SK-N-SH (cell line): ENCODE results near the gene FAM3C. TPM values are rescaled to one million over a fixed set of nuclear protein-coding genes. Genes with fewer than 3 reads are reported as not detected.
A peak's percentile ranks its signal among the peaks of the same experiment; 100 is the strongest.

Source experiments
- CTCF ChIA-PET: fragments of 300-600, 350-600 bp; formaldehyde crosslinking; extraction: SDS; loops from one replicate; lab custom pipeline; 2021; lab: Yijun Ruan, JAX
- POLR2A ChIA-PET: fragments of 350-600 bp; sonication (Branson Sonifier 250); formaldehyde crosslinking; extraction: SDS; loops from one replicate; lab custom pipeline; 2020; ENCODE audit warnings: antibody characterized with exemption, inconsistent platforms; lab: Yijun Ruan, JAX
- DNase-seq: peaks from one replicate; pipeline ENCODE4 v3.0.0; 2012
- H2AFZ ChIP-seq: fragments of 200-600 bp; sonication (generic); 2 replicates; pipeline ENCODE4 v1.8.1; 2016; ENCODE audit warnings: antibody characterized with exemption, mild to moderate bottlenecking, low read depth
- H3F3A ChIP-seq: fragments of 200-600 bp; sonication (generic); replicated peaks from 2 replicates; pipeline ENCODE3; 2016; ENCODE audit warnings: antibody characterized with exemption, mild to moderate bottlenecking; ENCODE audit not compliant: insufficient read depth
- H3K27ac ChIP-seq, 2 experiments: fragments of 200-500 bp in 1 of 2; fragments of 200-600 bp in 1 of 2; sonication (Bioruptor generic) in 1 of 2; sonication (generic), shearing (Covaris generic) in 1 of 2; 2 replicates each; pipeline versions ENCODE4 v1.5.1 to v1.6.1; 2014 to 2016; ENCODE audit warnings: low read depth in 2 of 2, inconsistent platforms in 1 of 2, low read length in 1 of 2, mild to moderate bottlenecking in 1 of 2, mixed read lengths in 1 of 2
- H3K27me3 ChIP-seq: fragments of 200-600 bp; sonication (generic), shearing (Covaris generic); 2 replicates; pipeline ENCODE4 v1.6.1; 2016; ENCODE audit warnings: mixed run types; ENCODE audit not compliant: insufficient read depth
- H3K36me3 ChIP-seq, 2 experiments: fragments of 200-500 bp in 1 of 2; fragments of 200-600 bp in 1 of 2; sonication (Bioruptor generic) in 1 of 2; sonication (generic) in 1 of 2; replicated peaks in 1 of 2; 2 replicates each; pipeline versions ENCODE3 to v1.5.1; 2014 to 2016; ENCODE audit warnings: low read length in 1 of 2, mild to moderate bottlenecking in 1 of 2; ENCODE audit not compliant: insufficient read depth in 2 of 2, control insufficient read depth in 1 of 2
- H3K4me1 ChIP-seq, 2 experiments: fragments of 200-500 bp in 1 of 2; fragments of 200-600 bp in 1 of 2; sonication (Bioruptor generic) in 1 of 2; sonication (generic), shearing (Covaris generic) in 1 of 2; 2 replicates each; pipeline versions ENCODE4 v1.5.1 to v1.6.1; 2014 to 2016; ENCODE audit warnings: low read depth in 1 of 2, low read length in 1 of 2, mixed run types in 1 of 2; ENCODE audit not compliant: insufficient read depth in 2 of 2, control insufficient read depth in 1 of 2
- H3K4me2 ChIP-seq: fragments of 200-600 bp; sonication (generic), shearing (Covaris generic); 2 replicates; pipeline ENCODE4 v1.6.1; 2017; ENCODE audit warnings: mixed run types
- H3K4me3 ChIP-seq, 2 experiments: fragments of 200-500 bp in 1 of 2; fragments of 200-600 bp in 1 of 2; sonication (Bioruptor generic) in 1 of 2; sonication (generic), shearing (Covaris generic) in 1 of 2; 2 replicates each; pipeline versions ENCODE4 v1.5.1 to v1.8.1; 2014 to 2016; ENCODE audit warnings: low read depth in 2 of 2, inconsistent platforms in 1 of 2, low read length in 1 of 2, mild to moderate bottlenecking in 1 of 2, mixed read lengths in 1 of 2, moderate library complexity in 1 of 2
- H3K79me2 ChIP-seq: fragments of 200-600 bp; sonication (generic); 2 replicates; pipeline ENCODE4 v1.8.1; 2017; ENCODE audit warnings: mild to moderate bottlenecking; ENCODE audit not compliant: insufficient read depth
- H3K9ac ChIP-seq: fragments of 200-600 bp; sonication (generic); 2 replicates; pipeline ENCODE4 v1.6.1; 2017; ENCODE audit warnings: mixed run types
- H3K9me2 ChIP-seq: fragments of 200-600 bp; sonication (generic); 2 replicates; pipeline ENCODE4 v1.6.1; 2017; ENCODE audit warnings: mixed run types
- H3K9me3 ChIP-seq: fragments of 200-600 bp; sonication (generic); 2 replicates; pipeline ENCODE4 v1.6.1; 2017; ENCODE audit warnings: mixed run types, mild to moderate bottlenecking, moderate library complexity
- H4K20me1 ChIP-seq: fragments of 200-600 bp; sonication (generic); 2 replicates; pipeline ENCODE4 v1.6.1; 2017; ENCODE audit warnings: mild to moderate bottlenecking, mixed run types; ENCODE audit not compliant: insufficient read depth
- CHD2 ChIP-seq: fragments of 150-350 bp; IDR thresholded peaks from 2 replicates; pipeline ENCODE4 v1.6.1; 2018; ENCODE audit warnings: low read length; ENCODE audit not compliant: partially characterized antibody
- ELF1 ChIP-seq: IDR thresholded peaks from 2 replicates; pipeline ENCODE4 v1.4.0; 2012
- EP300 ChIP-seq, 2 experiments: IDR thresholded peaks; 2 replicates each; pipeline versions ENCODE4 v1.4.0 to v1.6.1; 2012; ENCODE audit warnings: borderline replicate concordance in 1 of 2, low read depth in 1 of 2, low read length in 1 of 2
- EZH2phosphoT487 ChIP-seq: fragments of 200-600 bp; sonication (generic); IDR thresholded peaks from 2 replicates; pipeline ENCODE4 v1.6.1; 2017; ENCODE audit warnings: low read depth, mixed run types, mild to moderate bottlenecking, antibody characterized with exemption, moderate library complexity, borderline replicate concordance
- FOSL2 ChIP-seq: IDR thresholded peaks from 2 replicates; pipeline ENCODE4 v1.4.0; 2012; ENCODE audit warnings: low read depth, mild to moderate bottlenecking, moderate library complexity, borderline replicate concordance
- FOXM1 ChIP-seq: IDR thresholded peaks from 2 replicates; pipeline ENCODE4 v1.4.0; 2012; ENCODE audit warnings: low read depth, mild to moderate bottlenecking
- GABPA ChIP-seq: IDR thresholded peaks from 2 replicates; pipeline ENCODE4 v1.4.0; 2012; ENCODE audit warnings: low read depth, mild to moderate bottlenecking
- GATA2 ChIP-seq: sonication (generic); formaldehyde crosslinking; IDR thresholded peaks from 2 replicates; pipeline ENCODE4 v1.5.0; 2020; ENCODE audit warnings: mild to moderate bottlenecking, missing genetic modification reagents
- NFIC ChIP-seq: IDR thresholded peaks from 2 replicates; pipeline ENCODE4 v1.4.0; 2012; ENCODE audit warnings: borderline replicate concordance
- POLR2AphosphoS5 ChIP-seq: IDR thresholded peaks from 2 replicates; pipeline ENCODE4 v1.6.1; 2012; ENCODE audit warnings: low read depth, low read length
- RXRA ChIP-seq: IDR thresholded peaks from 2 replicates; pipeline ENCODE4 v1.4.0; 2012; ENCODE audit warnings: low read depth, mild to moderate bottlenecking, borderline replicate concordance
- SIN3A ChIP-seq: IDR thresholded peaks from 2 replicates; pipeline ENCODE4 v1.6.1; 2012; ENCODE audit warnings: low read depth, mild to moderate bottlenecking, low read length, moderate library complexity, borderline replicate concordance
- SMC3 ChIP-seq: IDR thresholded peaks from 2 replicates; pipeline ENCODE4 v1.6.1; 2012; ENCODE audit warnings: low read depth, low read length, improper control_type of control experiment
- TAF1 ChIP-seq: IDR thresholded peaks from 2 replicates; pipeline ENCODE4 v1.6.1; 2012; ENCODE audit warnings: low read depth, mild to moderate bottlenecking, low read length, moderate library complexity, borderline replicate concordance
- WGBS: methylation state at CpG from one replicate; pipeline ENCODE4 v1.1.6; 2017; ENCODE audit warnings: low lambda C conversion rate; 5-methylcytosine and 5-hydroxymethylcytosine counted together
- polyA plus RNA-seq, 3 experiments: library from polyadenylated mRNA; depleted of rRNA; stranded (reverse); fragments of >200 nt; gene quantifications; 2 replicates each; pipeline ENCODE4 v1.2.3, GENCODE V29; 2012
- TF ChIP-seq, protein P1 (sequence below): fragments of 150-350 bp; IDR thresholded peaks from 2 replicates; pipeline ENCODE4 v1.6.1; 2017; ENCODE audit warnings: antibody characterized with exemption, low read length, low read depth, borderline replicate concordance
- TF ChIP-seq, protein P2 (sequence below): IDR thresholded peaks from 2 replicates; pipeline ENCODE4 v1.4.0; 2012; ENCODE audit warnings: low read depth
- TF ChIP-seq, protein P3 (sequence below): fragments of 200-600 bp; sonication (generic); IDR thresholded peaks from 2 replicates; pipeline ENCODE4 v1.6.1; 2017; ENCODE audit warnings: antibody characterized with exemption, mild to moderate bottlenecking, moderate library complexity
- TF ChIP-seq, protein P4 (sequence below): IDR thresholded peaks from 2 replicates; pipeline ENCODE4 v1.4.0; 2012; ENCODE audit warnings: low read depth, borderline replicate concordance
- TF ChIP-seq, protein P5 (sequence below): IDR thresholded peaks from 2 replicates; pipeline ENCODE4 v1.4.0; 2012; ENCODE audit warnings: low read depth, borderline replicate concordance
- TF ChIP-seq, protein P6 (sequence below): IDR thresholded peaks from 2 replicates; pipeline ENCODE4 v1.6.1; 2012; ENCODE audit warnings: mild to moderate bottlenecking, low read depth, low read length, moderate library complexity
- TF ChIP-seq, protein P7 (sequence below): fragments of 150-350 bp; IDR thresholded peaks from 2 replicates; pipeline ENCODE4 v1.6.1; 2016; ENCODE audit warnings: mild to moderate bottlenecking, low read depth, low read length

FAM3C gene
- polyA plus RNA-seq, 1 of the 3 experiments (the other 2 are of a cell fraction), result 80.0 TPM

DNA sequence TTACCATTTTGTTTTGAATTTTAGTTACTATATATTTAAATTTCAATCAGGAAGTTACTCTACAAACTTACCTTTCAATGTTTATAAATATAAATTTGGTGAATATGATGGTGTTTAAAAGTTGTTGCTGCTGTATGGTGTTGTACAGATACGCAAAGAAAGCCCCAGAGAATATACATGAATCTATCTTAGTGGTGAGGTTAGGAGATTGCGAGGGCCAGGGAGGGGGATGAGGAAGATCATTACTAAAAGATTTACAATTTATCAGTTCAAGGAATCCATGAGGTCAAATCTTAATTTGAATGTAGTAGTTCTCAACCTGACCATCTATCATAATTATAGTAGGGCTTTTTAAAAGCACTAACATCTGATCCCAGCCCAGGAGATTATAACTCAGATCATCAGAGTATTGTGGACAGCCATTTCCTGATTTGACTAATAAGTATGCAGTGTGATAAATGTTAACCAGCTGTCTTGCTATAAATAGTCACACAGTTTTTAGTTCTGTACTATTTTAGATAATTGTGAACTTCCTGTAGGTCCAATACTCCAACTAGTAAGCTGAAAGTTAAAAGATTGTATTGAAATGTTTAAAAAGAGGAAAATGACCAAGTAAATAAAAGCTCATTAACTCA lies 23.6 kb downstream of the FAM3C start:
- 95% methylated on average over 2 of the region's 2 CpGs for WGBS
- H3K9me2 ChIP-seq, result no peaks in the 10 kb centered on the region
- no peaks in the 10 kb centered on the region for H3K9me3 ChIP-seq
- no peak overlapping the region for H3K4me3 ChIP-seq
- H3K27ac ChIP-seq, result peak overlapping the region; percentile 21 to 66
- no peak overlapping the region; the same call in 1 of the 2 replicates for H3K4me2 ChIP-seq
- no peak overlapping the region for H3K9ac ChIP-seq
- peaks cover 21% of the 10 kb centered on the region for H3F3A ChIP-seq
- H3K79me2 ChIP-seq, result peaks cover 26% of the 10 kb centered on the region
- DNase-seq, result no peak
- H3K4me1 ChIP-seq, result peaks cover 4 to 29% of the 10 kb centered on the region in 2 experiments; a peak in 3 of 4 replicates
- no peaks in the 10 kb centered on the region for H4K20me1 ChIP-seq
- H3K27me3 ChIP-seq, result no peaks in the 10 kb centered on the region
- ChIA-PET POLR2A (no interaction called here), CTCF (interaction anchor here (0.8 to 2.2 kb wide), 7 partner anchors 11 to 175 kb away, joined by 3 to 10 read pairs (median 4); partner anchors contain the start of gene FAM3C)
- H2AFZ ChIP-seq, result no peak overlapping the region
- peaks cover 66 to 77% of the 10 kb centered on the region in 2 experiments for H3K36me3 ChIP-seq
- TF ChIP-seq EZH2phosphoT487, result no peak
- no peak for TF ChIP-seq TAF1
- TF ChIP-seq, protein P1, sequence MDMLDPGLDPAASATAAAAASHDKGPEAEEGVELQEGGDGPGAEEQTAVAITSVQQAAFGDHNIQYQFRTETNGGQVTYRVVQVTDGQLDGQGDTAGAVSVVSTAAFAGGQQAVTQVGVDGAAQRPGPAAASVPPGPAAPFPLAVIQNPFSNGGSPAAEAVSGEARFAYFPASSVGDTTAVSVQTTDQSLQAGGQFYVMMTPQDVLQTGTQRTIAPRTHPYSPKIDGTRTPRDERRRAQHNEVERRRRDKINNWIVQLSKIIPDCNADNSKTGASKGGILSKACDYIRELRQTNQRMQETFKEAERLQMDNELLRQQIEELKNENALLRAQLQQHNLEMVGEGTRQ, result no peak
- TF ChIP-seq, protein P2, sequence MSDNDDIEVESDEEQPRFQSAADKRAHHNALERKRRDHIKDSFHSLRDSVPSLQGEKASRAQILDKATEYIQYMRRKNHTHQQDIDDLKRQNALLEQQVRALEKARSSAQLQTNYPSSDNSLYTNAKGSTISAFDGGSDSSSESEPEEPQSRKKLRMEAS, result no peak
- TF ChIP-seq, protein P3, sequence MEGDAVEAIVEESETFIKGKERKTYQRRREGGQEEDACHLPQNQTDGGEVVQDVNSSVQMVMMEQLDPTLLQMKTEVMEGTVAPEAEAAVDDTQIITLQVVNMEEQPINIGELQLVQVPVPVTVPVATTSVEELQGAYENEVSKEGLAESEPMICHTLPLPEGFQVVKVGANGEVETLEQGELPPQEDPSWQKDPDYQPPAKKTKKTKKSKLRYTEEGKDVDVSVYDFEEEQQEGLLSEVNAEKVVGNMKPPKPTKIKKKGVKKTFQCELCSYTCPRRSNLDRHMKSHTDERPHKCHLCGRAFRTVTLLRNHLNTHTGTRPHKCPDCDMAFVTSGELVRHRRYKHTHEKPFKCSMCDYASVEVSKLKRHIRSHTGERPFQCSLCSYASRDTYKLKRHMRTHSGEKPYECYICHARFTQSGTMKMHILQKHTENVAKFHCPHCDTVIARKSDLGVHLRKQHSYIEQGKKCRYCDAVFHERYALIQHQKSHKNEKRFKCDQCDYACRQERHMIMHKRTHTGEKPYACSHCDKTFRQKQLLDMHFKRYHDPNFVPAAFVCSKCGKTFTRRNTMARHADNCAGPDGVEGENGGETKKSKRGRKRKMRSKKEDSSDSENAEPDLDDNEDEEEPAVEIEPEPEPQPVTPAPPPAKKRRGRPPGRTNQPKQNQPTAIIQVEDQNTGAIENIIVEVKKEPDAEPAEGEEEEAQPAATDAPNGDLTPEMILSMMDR, result no peak
- TF ChIP-seq, protein P4, sequence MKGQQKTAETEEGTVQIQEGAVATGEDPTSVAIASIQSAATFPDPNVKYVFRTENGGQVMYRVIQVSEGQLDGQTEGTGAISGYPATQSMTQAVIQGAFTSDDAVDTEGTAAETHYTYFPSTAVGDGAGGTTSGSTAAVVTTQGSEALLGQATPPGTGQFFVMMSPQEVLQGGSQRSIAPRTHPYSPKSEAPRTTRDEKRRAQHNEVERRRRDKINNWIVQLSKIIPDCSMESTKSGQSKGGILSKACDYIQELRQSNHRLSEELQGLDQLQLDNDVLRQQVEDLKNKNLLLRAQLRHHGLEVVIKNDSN, result no peak
- no peak for TF ChIP-seq GABPA
- no peak for TF ChIP-seq SIN3A
- peak; percentile 73; the same call in 1 of the 2 replicates for TF ChIP-seq POLR2AphosphoS5
- TF ChIP-seq, protein P5, sequence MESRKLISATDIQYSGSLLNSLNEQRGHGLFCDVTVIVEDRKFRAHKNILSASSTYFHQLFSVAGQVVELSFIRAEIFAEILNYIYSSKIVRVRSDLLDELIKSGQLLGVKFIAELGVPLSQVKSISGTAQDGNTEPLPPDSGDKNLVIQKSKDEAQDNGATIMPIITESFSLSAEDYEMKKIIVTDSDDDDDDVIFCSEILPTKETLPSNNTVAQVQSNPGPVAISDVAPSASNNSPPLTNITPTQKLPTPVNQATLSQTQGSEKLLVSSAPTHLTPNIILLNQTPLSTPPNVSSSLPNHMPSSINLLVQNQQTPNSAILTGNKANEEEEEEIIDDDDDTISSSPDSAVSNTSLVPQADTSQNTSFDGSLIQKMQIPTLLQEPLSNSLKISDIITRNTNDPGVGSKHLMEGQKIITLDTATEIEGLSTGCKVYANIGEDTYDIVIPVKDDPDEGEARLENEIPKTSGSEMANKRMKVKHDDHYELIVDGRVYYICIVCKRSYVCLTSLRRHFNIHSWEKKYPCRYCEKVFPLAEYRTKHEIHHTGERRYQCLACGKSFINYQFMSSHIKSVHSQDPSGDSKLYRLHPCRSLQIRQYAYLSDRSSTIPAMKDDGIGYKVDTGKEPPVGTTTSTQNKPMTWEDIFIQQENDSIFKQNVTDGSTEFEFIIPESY, result no peak
- no peak for TF ChIP-seq ELF1
- no peak for TF ChIP-seq SMC3
- TF ChIP-seq, protein P6, sequence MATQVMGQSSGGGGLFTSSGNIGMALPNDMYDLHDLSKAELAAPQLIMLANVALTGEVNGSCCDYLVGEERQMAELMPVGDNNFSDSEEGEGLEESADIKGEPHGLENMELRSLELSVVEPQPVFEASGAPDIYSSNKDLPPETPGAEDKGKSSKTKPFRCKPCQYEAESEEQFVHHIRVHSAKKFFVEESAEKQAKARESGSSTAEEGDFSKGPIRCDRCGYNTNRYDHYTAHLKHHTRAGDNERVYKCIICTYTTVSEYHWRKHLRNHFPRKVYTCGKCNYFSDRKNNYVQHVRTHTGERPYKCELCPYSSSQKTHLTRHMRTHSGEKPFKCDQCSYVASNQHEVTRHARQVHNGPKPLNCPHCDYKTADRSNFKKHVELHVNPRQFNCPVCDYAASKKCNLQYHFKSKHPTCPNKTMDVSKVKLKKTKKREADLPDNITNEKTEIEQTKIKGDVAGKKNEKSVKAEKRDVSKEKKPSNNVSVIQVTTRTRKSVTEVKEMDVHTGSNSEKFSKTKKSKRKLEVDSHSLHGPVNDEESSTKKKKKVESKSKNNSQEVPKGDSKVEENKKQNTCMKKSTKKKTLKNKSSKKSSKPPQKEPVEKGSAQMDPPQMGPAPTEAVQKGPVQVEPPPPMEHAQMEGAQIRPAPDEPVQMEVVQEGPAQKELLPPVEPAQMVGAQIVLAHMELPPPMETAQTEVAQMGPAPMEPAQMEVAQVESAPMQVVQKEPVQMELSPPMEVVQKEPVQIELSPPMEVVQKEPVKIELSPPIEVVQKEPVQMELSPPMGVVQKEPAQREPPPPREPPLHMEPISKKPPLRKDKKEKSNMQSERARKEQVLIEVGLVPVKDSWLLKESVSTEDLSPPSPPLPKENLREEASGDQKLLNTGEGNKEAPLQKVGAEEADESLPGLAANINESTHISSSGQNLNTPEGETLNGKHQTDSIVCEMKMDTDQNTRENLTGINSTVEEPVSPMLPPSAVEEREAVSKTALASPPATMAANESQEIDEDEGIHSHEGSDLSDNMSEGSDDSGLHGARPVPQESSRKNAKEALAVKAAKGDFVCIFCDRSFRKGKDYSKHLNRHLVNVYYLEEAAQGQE, result no peak
- TF ChIP-seq CHD2, result no peak
- TF ChIP-seq NFIC, result no peak
- no peak for TF ChIP-seq FOXM1
- peak; percentile 45 to 63; a peak in 2 of 4 replicates for TF ChIP-seq EP300 (IDR thresholded peaks at IDR 0.05; ENCODE audit: borderline replicate concordance in 1 of 2, low read depth in 1 of 2, low read length in 1 of 2)
- TF ChIP-seq FOSL2, result no peak
- TF ChIP-seq GATA2 (CRISPR knock-in tag), result no peak
- TF ChIP-seq, protein P7, sequence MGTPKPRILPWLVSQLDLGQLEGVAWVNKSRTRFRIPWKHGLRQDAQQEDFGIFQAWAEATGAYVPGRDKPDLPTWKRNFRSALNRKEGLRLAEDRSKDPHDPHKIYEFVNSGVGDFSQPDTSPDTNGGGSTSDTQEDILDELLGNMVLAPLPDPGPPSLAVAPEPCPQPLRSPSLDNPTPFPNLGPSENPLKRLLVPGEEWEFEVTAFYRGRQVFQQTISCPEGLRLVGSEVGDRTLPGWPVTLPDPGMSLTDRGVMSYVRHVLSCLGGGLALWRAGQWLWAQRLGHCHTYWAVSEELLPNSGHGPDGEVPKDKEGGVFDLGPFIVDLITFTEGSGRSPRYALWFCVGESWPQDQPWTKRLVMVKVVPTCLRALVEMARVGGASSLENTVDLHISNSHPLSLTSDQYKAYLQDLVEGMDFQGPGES, result no peak
- TF ChIP-seq RXRA, result no peak
